Subcutaneous abdominal adipose tissue (tissue), 5 donors: ENCODE measurements around the gene TMEM250.

Experiments used
- H3K27ac ChIP-seq: one replicate; pipeline ENCODE4 v1.7.0; 2013; ENCODE audit warnings: low read depth, mild to moderate bottlenecking, inconsistent platforms, low read length, moderate library complexity
- H3K27me3 ChIP-seq, 5 donors: one replicate each; pipeline ENCODE4 v1.7.0; 2013; ENCODE audit warnings: low read length in 5 of 5, inconsistent platforms in 1 of 5; ENCODE audit not compliant: control insufficient read depth in 5 of 5, insufficient read depth in 4 of 5
- H3K36me3 ChIP-seq, 5 donors: one replicate each; pipeline ENCODE4 v1.7.0; 2013; ENCODE audit warnings: low read length in 5 of 5; ENCODE audit not compliant: control insufficient read depth in 5 of 5, insufficient read depth in 5 of 5
- H3K4me1 ChIP-seq, 5 donors: one replicate each; pipeline ENCODE4 v1.7.0; 2013; ENCODE audit warnings: low read length in 5 of 5, mild to moderate bottlenecking in 3 of 5, moderate library complexity in 1 of 5; ENCODE audit not compliant: control insufficient read depth in 5 of 5, insufficient read depth in 5 of 5
- H3K4me3 ChIP-seq, 5 donors: one replicate each; pipeline ENCODE4 v1.7.0; 2013; ENCODE audit warnings: low read length in 5 of 5, low read depth in 1 of 5
- H3K9ac ChIP-seq, 5 donors: one replicate each; pipeline ENCODE4 v1.7.0; 2013; ENCODE audit warnings: low read length in 5 of 5, mild to moderate bottlenecking in 4 of 5, moderate library complexity in 3 of 5
- H3K9me3 ChIP-seq, 5 donors: one replicate each; pipeline ENCODE4 v1.7.0; 2013; ENCODE audit warnings: low read length in 5 of 5; ENCODE audit not compliant: control insufficient read depth in 5 of 5
- donor health status: healthy.
- donor health status: healthy.
- donor health status: healthy.
- donor health status: healthy.
- donor health status: healthy.

TMEM250 gene

GRCh38 chr9:136147890-136148714 is 29.4 kb upstream of the TMEM250 start:
- Histone ChIP-seq H3K9me3 (peaks cover 0 to 3% (median 0%) of the 10 kb centered on the region in 5 donors), H3K9ac (no peak overlapping the region), H3K36me3 (no peaks in the 10 kb centered on the region), H3K4me3 (no peak overlapping the region), H3K27ac (no peak overlapping the region), H3K27me3 (peaks cover 34 to 57% (median 50%) of the 10 kb centered on the region in 5 donors), H3K4me1 (no peaks in the 10 kb centered on the region)

GRCh38 chr9:136147038-136147889 is 28.6 kb upstream of the TMEM250 start:
- H3K36me3 ChIP-seq: no peaks in the 10 kb centered on the region
- no peak overlapping the region for H3K4me3 ChIP-seq
- peaks cover 0 to 3% (median 0%) of the 10 kb centered on the region in 5 donors for H3K9me3 ChIP-seq
- peaks cover 37 to 64% (median 52%) of the 10 kb centered on the region in 5 donors for H3K27me3 ChIP-seq
- no peaks in the 10 kb centered on the region for H3K4me1 ChIP-seq
- H3K9ac ChIP-seq: no peak overlapping the region
- no peak overlapping the region for H3K27ac ChIP-seq

- Histone ChIP-seq H3K27me3 (peaks cover 40 to 71% (median 54%) of the 10 kb centered on the region in 5 donors), H3K9me3 (peaks cover 0 to 3% (median 0%) of the 10 kb centered on the region in 5 donors)
These were observed 27.7 kb upstream of the TMEM250 start for GRCh38 chr9:136146126-136147037.

GRCh38 chr9:136145580-136145979 is 26.9 kb upstream of the TMEM250 start:
- no peak overlapping the region for H3K27ac ChIP-seq
- H3K9me3 ChIP-seq: peaks cover 0 to 3% (median 0%) of the 10 kb centered on the region in 5 donors
- peaks cover 40 to 71% (median 54%) of the 10 kb centered on the region in 5 donors for H3K27me3 ChIP-seq
- H3K4me3 ChIP-seq: no peak overlapping the region
- H3K4me1 ChIP-seq: no peaks in the 10 kb centered on the region
- no peaks in the 10 kb centered on the region for H3K36me3 ChIP-seq
- H3K9ac ChIP-seq: no peak overlapping the region

More at GRCh38 chr9:136146126-136147037, 27.7 kb upstream of the TMEM250 start:
- Histone ChIP-seq H3K4me3 (no peak overlapping the region), H3K36me3 (no peaks in the 10 kb centered on the region), H3K4me1 (no peaks in the 10 kb centered on the region), H3K9ac (no peak overlapping the region), H3K27ac (no peak overlapping the region)

GRCh38 chr9:136144450-136144849 is 25.8 kb upstream of the TMEM250 start:
- Histone ChIP-seq H3K36me3 (no peaks in the 10 kb centered on the region), H3K27me3 (peaks cover 40 to 71% (median 49%) of the 10 kb centered on the region in 5 donors), H3K27ac (no peak overlapping the region), H3K4me3 (no peak overlapping the region), H3K9me3 (peaks cover 0 to 3% (median 0%) of the 10 kb centered on the region in 5 donors), H3K9ac (no peak overlapping the region), H3K4me1 (no peaks in the 10 kb centered on the region)

- Histone ChIP-seq H3K4me1 (no peaks in the 10 kb centered on the region), H3K9ac (no peak overlapping the region), H3K9me3 (peaks cover 0 to 3% (median 0%) of the 10 kb centered on the region in 5 donors), H3K4me3 (no peak overlapping the region), H3K27me3 (peaks cover 40 to 69% (median 52%) of the 10 kb centered on the region in 5 donors), H3K27ac (no peak overlapping the region), H3K36me3 (no peaks in the 10 kb centered on the region)
These were observed 24.7 kb upstream of the TMEM250 start for GRCh38 chr9:136143215-136144001.

GRCh38 chr9:136142859-136143214 is 24.2 kb upstream of the TMEM250 start:
- Histone ChIP-seq H3K4me1 (no peaks in the 10 kb centered on the region), H3K27me3 (peaks cover 41 to 67% (median 49%) of the 10 kb centered on the region in 5 donors), H3K9ac (no peak overlapping the region), H3K4me3 (no peak overlapping the region), H3K36me3 (no peaks in the 10 kb centered on the region), H3K27ac (no peak overlapping the region), H3K9me3 (peaks cover 0 to 3% (median 0%) of the 10 kb centered on the region in 5 donors)

- Histone ChIP-seq H3K9ac (no peak overlapping the region), H3K4me1 (peaks cover 0 to 2% (median 0%) of the 10 kb centered on the region in 5 donors), H3K9me3 (peaks cover 0 to 3% (median 0%) of the 10 kb centered on the region in 5 donors), H3K27ac (no peak overlapping the region), H3K36me3 (no peaks in the 10 kb centered on the region), H3K27me3 (peaks cover 41 to 66% (median 44%) of the 10 kb centered on the region in 5 donors), H3K4me3 (no peak overlapping the region)
These were observed 23.7 kb upstream of the TMEM250 start for GRCh38 chr9:136142414-136142796.
